Measurements from ENCODE around the gene FOXD4L1.
"Not testable (repeated sequence)": the region's sequence is repeated elsewhere in the genome, so short reads cannot be mapped to it uniquely, and the experiment has no call there.

FOXD4L1 gene

DNA sequence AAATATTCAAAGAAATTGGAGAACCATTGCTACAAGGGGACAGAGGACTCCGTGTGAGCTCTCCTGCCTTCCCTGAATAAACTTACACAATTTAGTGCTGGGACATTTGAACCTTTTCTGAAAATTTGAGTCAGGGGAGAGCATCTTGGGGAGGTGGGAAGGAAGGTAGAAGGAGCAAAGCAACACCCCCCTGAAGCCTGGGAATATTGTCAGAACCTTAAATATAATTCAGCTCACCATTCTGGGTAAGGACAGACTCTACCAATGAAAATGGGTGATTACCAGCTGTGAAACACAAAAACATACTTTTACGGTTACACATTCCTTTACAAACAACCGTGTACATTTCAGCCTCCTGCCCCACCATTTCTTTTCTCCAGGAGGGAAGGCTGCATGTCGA lies at the start of gene FOXD4L1:
FOXD4L1 (plus strand) TSS at position 301 of the 400 bp plus-strand sequence. CDS start 592 bp downstream, outside the sequence.
- not testable (repeated sequence) for DNase-seq (ENCODE audit: low read depth)

DNA sequence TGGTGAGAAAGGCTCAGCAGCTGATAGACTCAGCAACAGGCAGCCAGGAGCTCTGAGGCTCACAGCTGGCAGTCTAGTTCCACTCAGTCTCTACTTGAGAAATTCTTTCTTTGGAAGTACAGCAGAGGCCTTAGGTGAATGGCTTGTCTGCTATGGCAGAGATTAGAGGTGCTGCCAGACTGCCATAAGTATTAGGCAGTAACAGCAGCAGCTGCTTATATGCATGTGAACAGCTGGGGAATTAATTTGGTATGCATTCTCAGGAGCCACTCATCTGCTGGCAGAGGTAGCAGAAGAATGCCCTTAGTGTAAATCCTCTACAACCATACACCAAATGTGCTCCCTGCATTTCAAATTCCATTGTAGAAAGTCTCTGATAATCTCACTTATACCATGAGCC lies 32.7 kb upstream of the FOXD4L1 start:
- not testable (repeated sequence) for DNase-seq (ENCODE audit: low read depth)

DNA sequence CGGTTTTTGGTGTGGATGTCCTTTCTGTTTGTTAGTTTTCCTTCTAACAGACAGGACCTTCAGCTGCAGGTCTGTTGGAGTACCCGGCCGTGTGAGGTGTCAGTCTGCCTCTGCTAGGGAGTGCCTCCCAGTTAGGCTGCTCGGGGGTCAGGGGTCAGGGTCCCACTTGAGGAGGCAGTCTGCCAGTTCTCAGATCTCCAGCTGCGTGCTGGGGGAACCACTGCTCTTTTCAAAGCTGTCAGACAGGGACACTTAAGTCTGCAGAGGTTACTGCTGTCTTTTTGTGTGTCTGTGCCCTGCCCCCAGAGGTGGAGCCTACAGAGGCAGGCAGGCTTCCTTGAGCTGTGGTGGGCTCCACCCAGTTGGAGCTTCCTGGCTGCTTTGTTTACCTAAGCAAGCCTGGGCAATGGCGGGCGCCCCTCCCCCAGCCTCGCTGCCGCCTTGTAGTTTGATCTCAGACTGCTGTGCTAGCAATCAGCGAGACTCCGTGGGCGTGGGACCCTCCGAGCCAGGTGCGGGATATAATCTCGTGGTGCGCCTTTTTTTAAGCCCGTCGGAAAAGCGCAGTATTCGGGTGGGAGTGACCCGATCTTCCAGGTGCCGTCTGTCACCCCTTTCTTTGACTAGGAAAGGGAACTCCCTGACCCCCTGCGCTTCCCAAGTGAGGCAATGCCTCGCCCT lies 21.6 kb upstream of the FOXD4L1 start:
- not testable (repeated sequence) for DNase-seq (ENCODE audit: low read depth)

DNA sequence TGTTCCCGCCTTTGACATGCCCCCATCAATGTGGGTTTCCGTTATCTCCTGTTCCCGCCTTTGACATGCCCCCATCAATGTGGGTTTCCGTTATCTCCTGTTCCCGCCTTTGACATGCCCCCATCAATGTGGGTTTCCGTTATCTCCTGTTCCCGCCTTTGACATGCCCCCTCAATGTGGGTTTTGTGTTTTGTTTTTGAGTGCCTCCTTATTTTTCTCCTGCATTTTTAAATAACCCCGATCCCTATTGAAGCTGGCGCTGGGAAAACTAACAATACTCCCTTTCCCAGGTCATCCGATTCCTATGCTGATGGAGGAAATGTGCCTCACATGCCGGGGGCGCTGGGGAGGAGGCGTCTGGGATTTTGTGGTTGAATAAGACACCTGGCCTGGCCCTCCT lies 1.9 kb upstream of the FOXD4L1 start:
- not testable (repeated sequence) for DNase-seq (ENCODE audit: low read depth)

DNA sequence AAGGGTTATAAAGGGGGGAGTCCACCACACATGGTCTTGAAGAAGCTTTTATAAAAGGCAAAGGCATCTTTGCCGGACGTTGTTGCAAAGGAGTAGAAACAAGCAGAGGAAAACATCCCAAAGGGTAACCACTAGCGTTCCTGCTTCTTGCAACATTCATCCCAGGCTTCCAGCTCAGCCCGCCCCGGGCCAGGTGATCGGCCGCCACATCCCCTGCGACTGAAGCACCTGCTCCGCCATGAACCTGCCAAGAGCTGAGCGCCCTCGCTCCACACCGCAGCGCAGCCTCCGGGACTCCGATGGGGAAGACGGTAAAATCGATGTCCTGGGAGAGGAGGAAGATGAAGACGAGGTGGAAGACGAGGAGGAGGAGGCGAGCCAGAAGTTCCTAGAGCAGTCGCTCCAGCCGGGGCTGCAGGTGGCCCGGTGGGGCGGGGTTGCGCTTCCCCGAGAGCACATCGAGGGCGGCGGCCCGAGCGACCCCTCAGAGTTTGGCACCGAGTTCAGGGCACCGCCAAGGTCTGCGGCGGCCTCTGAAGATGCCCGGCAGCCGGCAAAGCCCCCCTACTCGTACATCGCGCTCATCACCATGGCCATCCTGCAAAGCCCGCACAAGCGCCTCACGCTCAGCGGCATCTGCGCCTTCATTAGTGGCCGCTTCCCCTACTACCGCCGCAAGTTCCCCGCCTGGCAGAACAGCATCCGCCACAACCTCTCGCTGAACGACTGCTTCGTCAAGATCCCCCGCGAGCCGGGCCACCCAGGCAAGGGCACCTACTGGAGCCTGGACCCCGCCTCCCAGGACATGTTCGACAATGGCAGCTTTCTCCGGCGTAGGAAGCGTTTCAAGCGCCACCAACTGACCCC lies 787 bp downstream of the FOXD4L1 start:
- not testable (repeated sequence) for DNase-seq (ENCODE audit: low read depth)

DNA sequence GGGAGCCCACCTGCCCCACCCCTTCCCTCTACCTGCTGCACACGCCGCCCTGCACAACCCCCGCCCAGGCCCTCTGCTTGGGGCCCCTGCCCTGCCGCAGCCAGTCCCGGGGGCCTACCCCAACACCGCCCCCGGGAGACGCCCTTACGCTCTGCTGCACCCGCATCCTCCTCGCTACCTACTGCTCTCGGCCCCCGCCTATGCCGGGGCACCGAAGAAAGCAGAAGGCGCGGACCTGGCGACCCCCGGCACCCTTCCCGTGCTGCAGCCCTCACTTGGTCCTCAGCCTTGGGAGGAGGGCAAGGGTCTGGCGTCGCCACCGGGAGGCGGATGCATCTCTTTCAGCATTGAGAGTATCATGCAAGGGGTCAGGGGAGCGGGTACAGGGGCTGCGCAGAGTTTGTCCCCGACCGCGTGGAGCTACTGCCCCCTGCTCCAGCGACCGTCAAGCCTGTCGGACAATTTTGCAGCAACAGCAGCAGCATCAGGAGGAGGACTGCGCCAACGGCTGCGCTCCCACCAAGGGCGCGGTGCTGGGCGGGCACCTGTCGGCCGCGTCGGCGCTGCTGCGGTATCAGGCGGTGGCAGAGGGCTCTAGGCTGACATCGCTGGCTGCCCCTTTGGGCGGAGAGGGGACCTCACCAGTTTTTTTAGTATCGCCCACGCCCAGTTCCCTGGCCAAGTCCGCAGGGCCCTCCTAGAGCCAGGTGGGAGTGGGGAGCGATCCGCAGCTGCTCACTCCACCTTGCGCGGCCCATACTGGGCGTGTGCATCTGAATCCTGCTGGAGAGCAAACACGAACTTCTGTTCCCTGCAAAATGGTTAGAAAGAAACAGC lies 1.6 kb downstream of the FOXD4L1 start:
- DNase-seq (ENCODE audit: low read depth): not testable (repeated sequence)

DNA sequence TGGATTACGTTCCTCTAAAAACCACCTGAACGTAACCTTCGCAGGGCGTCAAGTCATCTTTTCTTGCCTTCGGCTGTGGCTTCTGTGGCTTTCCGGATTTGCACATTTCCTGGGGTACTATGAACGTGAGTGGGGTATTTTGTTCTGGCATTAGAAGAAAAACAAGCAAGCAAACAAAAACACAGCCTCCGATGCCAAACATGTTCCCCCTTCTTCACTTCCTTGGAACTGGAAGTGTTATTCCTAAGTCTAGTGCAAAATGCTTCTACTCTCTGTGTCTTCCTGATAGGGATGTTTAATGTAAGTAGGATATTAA lies 2.2 kb downstream of the FOXD4L1 start:
- DNase-seq (ENCODE audit: low read depth): not testable (repeated sequence)

DNA sequence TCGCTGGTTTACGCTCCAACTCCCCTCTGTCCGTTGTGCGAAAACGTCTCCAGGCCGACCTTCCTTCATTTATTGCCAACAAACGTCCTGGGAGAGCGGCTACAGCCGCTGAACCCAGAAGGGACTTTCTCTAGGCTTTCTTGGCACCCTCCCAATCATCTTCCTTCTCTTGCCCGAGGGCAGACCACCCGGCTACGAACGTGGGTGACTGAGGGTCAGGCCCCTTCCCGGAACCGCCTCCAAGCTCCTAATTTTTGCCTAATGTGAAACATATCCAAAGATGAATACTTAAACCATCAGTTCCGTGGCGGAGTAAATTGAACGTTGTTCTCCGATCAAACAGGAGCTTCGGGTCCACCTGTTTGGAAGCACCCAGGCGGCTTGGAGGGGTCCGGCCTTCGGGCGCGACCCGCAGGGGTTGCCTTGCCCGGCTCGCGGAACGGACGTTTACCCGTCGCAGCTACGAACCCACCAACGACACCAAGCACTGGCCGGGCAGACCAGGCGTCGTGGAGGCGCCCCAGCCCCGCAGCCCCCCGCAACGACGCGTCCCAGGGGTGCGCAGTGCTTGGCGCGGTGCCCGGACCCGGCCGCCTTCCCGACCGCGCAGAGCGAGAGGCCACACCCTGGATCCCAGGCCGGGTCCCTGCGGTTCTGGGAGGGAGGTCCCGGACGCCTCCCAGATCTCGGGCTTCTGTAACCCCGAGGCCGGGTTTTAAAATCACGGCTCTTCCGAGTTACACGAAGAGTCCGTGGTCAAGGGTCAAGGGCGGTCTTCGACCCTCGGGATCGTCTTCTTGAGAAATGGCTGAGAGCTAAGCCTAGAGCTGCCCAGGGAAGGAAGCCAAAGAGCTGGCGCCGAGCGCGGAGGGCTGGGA lies 4.0 kb downstream of the FOXD4L1 start:
- not testable (repeated sequence) for DNase-seq (ENCODE audit: low read depth)

DNA sequence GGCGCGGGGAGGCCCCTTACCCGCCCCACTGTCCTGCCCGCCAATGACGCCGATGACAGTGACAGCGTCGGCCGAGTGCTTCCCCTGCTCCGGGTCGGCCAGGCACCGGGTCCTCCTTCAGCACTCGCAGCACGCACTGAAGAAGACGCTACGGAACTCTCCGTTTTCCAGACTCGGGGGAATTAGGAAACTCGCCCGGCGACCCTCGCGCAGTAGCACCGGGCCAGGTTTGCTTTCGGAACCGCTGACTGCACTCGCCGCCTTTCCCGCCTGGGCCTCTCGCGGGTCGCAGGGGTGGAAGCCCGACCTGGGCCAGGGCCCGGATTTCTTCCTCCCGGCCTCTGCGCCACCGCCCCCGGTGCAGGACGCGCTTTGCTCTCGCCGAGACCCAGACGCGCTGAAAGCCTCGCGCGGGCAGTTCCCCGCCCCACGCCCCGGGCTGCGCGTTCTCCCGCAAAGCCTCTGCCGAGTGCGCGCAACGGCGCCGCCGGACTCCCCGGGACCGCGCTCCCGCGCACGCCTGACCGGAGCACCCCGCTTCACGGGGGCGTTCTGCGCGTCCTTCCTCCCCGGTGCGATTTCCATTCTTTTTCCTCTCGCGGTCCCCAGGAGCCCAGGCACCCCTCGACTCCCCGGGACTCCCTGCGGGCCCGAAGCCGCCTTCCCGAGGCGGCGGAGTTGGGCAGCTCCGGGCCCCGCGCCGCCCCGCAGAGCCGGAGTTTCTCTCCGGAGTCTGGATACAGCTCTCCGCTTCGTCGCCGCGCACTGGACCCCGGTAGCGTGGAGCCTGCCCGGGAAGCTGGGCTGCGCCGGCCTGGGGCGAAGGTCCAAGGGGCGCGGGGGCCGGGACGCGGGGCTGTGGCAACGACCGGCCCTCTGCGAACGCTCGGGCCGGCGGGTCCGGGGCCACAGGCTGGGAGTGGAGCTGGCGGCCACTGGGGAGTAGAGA lies 4.9 kb downstream of the FOXD4L1 start:
- DNase-seq (ENCODE audit: low read depth): not testable (repeated sequence)

DNA sequence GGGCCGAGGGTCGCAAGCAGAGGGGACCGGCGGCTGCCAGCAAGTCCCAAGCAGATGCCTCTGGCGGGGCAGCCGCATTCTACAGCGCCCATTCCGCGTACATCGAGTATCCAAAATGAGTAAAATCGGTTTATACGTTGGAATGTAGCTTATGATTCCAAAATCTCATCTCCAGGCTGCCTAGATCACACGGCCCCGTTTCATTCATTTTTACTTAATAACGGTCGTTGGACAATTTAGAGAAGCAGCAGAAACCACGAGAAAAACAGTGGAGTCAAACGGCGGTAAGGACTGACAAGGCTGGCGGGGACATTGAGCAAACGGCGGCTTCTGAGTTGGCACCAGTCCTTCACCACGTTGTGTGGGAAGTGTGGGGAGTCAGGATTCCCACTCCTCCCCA lies 5.6 kb downstream of the FOXD4L1 start:
- DNase-seq (ENCODE audit: low read depth): not testable (repeated sequence)

DNA sequence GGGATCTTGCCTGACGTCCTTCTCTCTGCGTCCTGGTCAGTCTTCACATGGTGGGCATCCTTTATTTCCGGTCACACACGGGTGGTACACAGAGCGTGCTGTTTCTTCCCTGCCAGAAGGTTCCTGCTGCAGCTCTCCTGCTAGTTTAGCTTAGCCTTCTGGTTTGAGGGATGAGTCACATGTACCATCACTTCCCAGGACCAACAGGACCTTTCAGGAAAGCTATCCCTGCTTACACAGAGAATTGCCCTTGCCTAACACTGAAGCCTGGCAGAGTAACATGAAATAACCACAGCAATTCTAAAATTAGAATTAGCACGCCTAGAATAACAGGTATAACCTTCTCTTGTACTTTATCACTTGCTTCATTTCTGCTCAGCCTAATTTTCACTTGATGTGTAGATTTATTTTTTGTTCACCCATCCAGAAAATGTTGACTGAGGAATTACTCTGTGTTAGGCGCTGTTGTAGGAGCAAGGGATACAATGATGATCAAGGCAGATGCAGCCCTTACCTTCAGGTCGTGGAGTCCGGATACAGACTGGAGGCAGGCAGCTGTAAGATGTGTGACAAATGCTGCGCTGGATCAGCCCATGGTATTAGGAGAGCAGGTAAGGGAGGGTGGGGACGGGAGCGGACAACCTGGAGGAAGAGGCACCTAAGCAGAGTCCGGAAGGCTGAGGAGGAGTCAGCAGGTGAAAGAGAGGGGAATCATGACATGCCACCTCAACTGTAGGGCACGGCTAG lies 9.1 kb downstream of the FOXD4L1 start:
- DNase-seq (ENCODE audit: low read depth): not testable (repeated sequence)

DNA sequence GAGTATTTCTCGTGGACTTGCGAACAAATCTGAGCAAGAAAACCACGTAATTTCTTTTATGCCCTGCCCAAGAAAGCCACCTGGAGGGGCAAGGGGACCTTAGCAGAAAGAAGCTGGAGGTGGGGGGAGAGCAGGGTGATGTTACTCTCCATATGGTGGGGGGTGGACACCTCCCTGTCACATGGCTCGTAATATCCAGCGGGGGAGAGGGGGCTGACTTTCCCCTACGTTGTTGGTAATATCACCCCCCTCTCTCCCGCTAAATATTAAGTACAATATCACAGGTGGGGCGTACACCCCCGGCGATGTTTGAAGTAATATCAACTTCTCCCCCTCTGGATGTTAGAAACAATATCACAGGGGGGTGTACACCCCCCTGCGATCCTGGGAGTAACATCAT lies 9.7 kb downstream of the FOXD4L1 start:
- not testable (repeated sequence) for DNase-seq (ENCODE audit: low read depth)

DNA sequence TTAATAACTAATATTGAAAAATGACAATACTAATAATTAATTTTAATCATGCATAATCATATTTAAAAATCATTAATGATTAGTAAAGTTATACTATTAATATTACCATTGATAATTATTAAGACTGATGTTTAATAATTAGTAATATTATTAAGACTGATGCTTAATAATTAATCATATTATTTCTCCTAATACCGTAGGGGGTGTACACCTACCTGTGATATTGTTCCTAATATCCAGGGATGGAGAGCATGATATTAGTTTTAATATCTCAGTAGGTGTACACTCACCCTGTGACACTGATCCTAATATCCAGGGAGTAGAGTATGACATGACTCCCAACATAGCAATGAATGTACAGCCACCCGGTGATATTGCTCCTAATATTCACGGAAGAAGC lies 12.4 kb downstream of the FOXD4L1 start:
- not testable (repeated sequence) for DNase-seq (ENCODE audit: low read depth)

DNA sequence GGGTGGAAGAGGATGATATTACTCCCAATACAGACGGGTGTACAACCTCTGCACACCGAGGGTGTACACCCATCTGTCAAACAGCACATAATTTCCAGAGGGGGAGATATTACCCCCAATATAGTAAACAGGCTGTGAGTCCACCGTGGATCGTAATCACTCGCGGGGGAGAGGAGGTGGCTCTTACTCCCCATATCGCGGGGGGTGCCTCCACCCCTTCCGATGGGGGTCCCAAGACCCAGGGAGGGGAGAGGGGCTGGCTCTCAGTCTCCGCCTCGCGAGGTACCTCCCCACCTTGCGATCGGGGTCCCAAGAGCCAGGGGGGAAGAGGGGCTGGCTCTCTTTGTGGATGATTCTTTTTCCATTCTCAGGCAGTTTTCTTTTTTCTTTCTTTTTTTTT lies 13.4 kb downstream of the FOXD4L1 start:
- not testable (repeated sequence) for DNase-seq (ENCODE audit: low read depth)

DNA sequence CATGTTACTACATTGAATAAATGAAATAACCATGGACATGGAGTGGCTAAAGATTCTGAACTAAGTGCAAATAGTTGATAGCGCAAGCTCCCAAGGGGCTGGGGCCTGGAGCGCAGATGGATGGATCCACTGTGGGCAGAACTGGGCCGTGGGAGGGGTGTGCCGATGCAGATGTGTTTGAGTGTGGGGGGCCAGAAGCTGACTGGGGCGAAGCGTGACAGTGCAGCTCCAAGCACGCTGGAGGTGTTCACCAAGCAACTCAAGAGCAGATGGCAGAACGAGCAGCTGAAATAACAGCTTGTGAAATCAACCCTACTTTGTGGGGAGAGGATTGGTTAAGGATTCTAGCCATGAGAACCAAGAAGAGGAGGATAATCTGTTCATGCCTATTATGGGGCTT lies 17.0 kb downstream of the FOXD4L1 start:
- DNase-seq (ENCODE audit: low read depth): not testable (repeated sequence)

DNA sequence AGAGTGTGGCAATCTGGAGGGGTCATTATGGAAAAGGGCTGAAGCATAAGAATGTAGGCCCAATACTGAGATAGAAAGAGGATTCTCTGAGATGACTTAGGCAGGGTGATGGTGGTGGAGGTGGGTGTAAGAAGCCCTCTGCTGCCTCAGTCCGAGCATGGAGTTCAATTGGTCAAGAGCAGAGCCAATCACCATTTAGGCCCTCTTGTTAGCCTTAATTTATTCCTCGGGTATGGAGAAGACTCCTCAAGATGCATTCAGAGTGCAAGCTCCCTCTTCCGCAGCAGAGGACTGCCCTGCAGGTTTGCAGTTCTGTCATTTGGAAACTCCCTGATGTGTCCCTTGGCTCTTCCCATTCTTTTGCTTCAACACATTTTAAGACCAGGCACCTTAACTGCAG lies 17.5 kb downstream of the FOXD4L1 start:
- DNase-seq (ENCODE audit: low read depth): not testable (repeated sequence)

DNA sequence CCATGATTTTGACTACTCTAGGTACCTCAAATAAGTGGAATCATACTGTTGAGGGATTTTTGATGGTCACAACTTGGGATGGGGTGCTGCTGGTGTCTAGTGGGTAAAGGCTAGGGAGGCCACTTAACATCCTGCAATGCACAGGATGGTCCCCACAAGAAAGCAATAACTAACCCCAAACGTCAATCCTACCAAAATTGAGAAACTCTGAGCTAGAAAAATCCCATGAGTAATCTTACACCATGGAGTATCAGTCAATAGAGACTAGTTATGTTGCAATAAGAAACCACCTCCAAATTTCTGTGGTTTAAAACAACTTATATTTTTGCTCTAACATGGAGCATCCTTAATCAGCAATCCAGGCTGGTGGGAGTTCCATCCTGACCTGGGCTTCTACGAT lies 18.6 kb downstream of the FOXD4L1 start:
- DNase-seq (ENCODE audit: low read depth): not testable (repeated sequence)

DNA sequence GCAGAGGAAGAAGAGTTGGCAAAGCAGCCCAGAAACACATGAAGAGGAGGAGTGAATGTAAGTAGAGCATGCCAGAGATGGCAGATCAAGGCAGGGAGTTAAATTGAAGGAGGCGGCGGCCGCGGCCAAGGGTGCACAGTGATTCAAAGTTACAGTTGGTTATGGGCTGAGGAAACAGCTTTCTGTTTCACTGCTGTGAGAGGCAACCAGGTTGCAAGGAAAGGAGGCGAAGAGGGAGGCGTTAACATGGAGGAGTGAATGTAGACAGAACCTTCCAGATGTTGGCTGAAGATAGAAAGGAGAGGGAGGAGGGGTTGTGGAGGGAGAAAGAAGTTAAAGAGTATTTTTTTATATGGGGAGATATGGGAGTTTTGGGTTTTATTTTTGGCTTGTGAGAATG lies 22.4 kb downstream of the FOXD4L1 start:
- not testable (repeated sequence) for DNase-seq (ENCODE audit: low read depth)

DNA sequence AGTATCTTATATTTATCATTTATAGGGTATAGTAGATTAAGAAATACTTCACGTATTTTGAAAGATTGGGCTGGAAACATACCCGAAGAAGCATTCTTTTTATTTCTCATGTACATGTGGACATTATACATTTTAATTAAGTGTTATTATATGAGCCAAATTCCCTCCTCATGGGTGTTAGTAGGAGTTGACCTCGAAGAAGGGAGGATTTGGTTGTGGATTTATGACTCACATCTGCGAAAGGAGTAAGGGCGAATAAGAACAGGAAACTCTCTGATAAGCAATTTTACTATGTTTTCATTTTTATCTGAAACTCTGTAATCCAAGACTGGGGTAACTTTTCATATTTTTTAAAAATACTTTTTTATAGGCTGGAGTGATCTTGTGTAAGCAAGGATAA lies 23.0 kb downstream of the FOXD4L1 start:
- DNase-seq (ENCODE audit: low read depth): not testable (repeated sequence)
